ENCODE measurements around the gene CCDC183.
"Not testable (repeated sequence)": the region's sequence is repeated elsewhere in the genome, so short reads cannot be mapped to it uniquely, and the experiment has no call there.

CCDC183 gene

GRCh38 chr9:136837146-136837855 is 41.2 kb downstream of the CCDC183 start:
- DNase-seq (ENCODE audit: extremely low read depth in 1 of 2, low read depth in 1 of 2): no peak

- DNase-seq (ENCODE audit: extremely low read depth in 1 of 2, low read depth in 1 of 2): not testable (repeated sequence)
Measured at GRCh38 chr9:136837856-136838277, 41.7 kb downstream of the CCDC183 start.

GRCh38 chr9:136838314-136839228 is 42.4 kb downstream of the CCDC183 start:
- no peak for DNase-seq (ENCODE audit: extremely low read depth in 1 of 2, low read depth in 1 of 2)

- DNase-seq (ENCODE audit: extremely low read depth in 1 of 2, low read depth in 1 of 2): no peak
Measured at GRCh38 chr9:136839229-136840139, 43.3 kb downstream of the CCDC183 start.

GRCh38 chr9:136840140-136840876 is 44.2 kb downstream of the CCDC183 start:
- DNase-seq (ENCODE audit: extremely low read depth in 1 of 2, low read depth in 1 of 2): no peak

- no peak for DNase-seq (ENCODE audit: extremely low read depth in 1 of 2, low read depth in 1 of 2)
Measured at GRCh38 chr9:136840877-136841645, 44.9 kb downstream of the CCDC183 start.

GRCh38 chr9:136841646-136842379 is 45.7 kb downstream of the CCDC183 start:
- DNase-seq (ENCODE audit: extremely low read depth in 1 of 2, low read depth in 1 of 2): not testable (repeated sequence)

GRCh38 chr9:136842380-136842948 is 46.3 kb downstream of the CCDC183 start, which contains the start of gene AJM1:
Gene AJM1 (plus strand): TSS chr9:136842478. CDS start chr9:136844415, 1,937 bp downstream.
- peak; percentile 40 to 66 for DNase-seq (ENCODE audit: extremely low read depth in 1 of 2, low read depth in 1 of 2)

- DNase-seq (ENCODE audit: extremely low read depth in 1 of 2, low read depth in 1 of 2): not testable (repeated sequence)
Measured at GRCh38 chr9:136843159-136843800, 47.1 kb downstream of the CCDC183 start.

GRCh38 chr9:136843801-136844740 is 47.9 kb downstream of the CCDC183 start:
- peak in 1 of 2 donors; percentile 46 for DNase-seq (ENCODE audit: extremely low read depth in 1 of 2, low read depth in 1 of 2)

- no peak for DNase-seq (ENCODE audit: extremely low read depth in 1 of 2, low read depth in 1 of 2)
Measured at GRCh38 chr9:136844761-136845464, 48.8 kb downstream of the CCDC183 start.

GRCh38 chr9:136845465-136846260 is 49.5 kb downstream of the CCDC183 start:
- DNase-seq (ENCODE audit: extremely low read depth in 1 of 2, low read depth in 1 of 2): no peak

GRCh38 chr9:136846376-136847087 is 50.4 kb downstream of the CCDC183 start:
- no peak for DNase-seq (ENCODE audit: extremely low read depth in 1 of 2, low read depth in 1 of 2)

GRCh38 chr9:136847088-136847825 is 51.1 kb downstream of the CCDC183 start:
- no peak for DNase-seq (ENCODE audit: extremely low read depth in 1 of 2, low read depth in 1 of 2)
